Left ventricle myocardium superior (tissue), 1 donor: Measurements from ENCODE around the gene M1AP. TPM values are rescaled to one million over a fixed set of nuclear protein-coding genes. Genes with fewer than 3 reads are reported as not detected.

Experiments used
- ATAC-seq: fragments of 200-7000 bp; cut with Tn5 transposase; one replicate; pipeline ENCODE4 v1.9.1; 2020; ENCODE audit warnings: mild to moderate bottlenecking, moderate library complexity
- DNase-seq: peaks from one replicate; pipeline ENCODE4 v3.0.0-alpha.2; 2020
- intact Hi-C: fragments of 100-400 bp; cut with micrococcal nuclease; formaldehyde crosslinking; loops from one replicate; pipeline ENCODE4 v1.11.0; 2022
- total RNA-seq: library from RNA; stranded (reverse); fragmentation: NEBNext Ultra II Directional; extraction: Animal tissue kit (Norgen Biotek cat#: 25700); gene quantifications from one replicate; pipeline ENCODE4 v1.2.1, GENCODE V29; 2021
- donor health status: DM: no; HTN: yes; CAD: no; lungs with severe emphysema.

Gene M1AP
- total RNA-seq, 1 donor from 2014 or later, result not detected

DNA sequence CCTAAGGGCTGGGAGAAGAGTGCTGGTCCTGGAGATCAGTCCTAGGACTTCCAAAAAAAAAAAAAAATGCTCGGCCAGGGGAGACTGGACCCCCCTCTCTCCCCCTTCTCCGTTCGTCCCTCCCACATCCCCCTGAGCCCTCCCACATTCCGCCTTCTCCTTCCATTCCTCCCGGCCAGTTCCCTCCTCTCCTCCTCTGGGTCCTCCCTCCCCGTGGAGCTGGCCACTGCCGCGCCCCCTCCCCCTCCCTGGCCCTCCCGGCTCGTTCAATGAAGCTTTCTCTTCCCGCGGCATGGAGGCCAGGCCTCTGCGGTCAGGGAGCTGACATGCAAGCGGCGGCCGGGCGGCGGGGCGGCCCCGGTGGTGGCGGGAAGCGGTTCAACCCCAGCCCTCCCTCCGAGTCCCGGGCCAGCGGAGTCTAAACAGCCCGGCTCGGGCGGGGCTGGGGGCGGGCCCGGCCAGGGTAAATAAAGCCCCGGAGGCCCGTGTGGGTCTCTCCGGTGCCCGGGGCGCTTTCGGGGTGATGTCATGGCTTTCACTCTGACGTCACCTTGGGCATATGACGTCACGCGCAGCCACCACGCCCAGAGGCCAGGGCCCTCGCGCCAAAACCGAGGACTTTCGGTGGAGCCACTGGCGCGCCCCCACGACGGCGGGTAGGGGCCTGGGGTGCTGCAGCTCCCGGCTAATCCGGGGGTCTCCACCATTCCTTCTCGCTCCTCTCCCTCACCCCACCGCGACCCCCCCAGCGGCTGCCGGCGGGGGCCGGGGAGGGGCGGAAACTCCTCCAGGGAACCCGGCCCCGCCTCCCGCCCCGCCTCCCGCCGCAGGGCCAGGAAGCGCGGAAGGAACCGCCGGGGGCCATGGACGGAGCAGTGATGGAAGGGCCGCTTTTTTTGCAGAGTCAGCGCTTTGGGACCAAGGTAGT, 94.0 kb downstream of the M1AP start, which contains the start of the genes DOK1 and LOXL3:
TSS of gene DOK1 (plus strand) at position 829 of the 928 bp plus-strand sequence. CDS start at position 864, 35 bp downstream.
TSS of gene LOXL3 (minus strand) at position 51 of the 928 bp plus-strand sequence. CDS start 1,308 bp downstream, outside the sequence.
- ATAC-seq (peak; percentile 89), DNase-seq (peak; percentile 94)
- intact Hi-C loops, result no loop called here

DNA sequence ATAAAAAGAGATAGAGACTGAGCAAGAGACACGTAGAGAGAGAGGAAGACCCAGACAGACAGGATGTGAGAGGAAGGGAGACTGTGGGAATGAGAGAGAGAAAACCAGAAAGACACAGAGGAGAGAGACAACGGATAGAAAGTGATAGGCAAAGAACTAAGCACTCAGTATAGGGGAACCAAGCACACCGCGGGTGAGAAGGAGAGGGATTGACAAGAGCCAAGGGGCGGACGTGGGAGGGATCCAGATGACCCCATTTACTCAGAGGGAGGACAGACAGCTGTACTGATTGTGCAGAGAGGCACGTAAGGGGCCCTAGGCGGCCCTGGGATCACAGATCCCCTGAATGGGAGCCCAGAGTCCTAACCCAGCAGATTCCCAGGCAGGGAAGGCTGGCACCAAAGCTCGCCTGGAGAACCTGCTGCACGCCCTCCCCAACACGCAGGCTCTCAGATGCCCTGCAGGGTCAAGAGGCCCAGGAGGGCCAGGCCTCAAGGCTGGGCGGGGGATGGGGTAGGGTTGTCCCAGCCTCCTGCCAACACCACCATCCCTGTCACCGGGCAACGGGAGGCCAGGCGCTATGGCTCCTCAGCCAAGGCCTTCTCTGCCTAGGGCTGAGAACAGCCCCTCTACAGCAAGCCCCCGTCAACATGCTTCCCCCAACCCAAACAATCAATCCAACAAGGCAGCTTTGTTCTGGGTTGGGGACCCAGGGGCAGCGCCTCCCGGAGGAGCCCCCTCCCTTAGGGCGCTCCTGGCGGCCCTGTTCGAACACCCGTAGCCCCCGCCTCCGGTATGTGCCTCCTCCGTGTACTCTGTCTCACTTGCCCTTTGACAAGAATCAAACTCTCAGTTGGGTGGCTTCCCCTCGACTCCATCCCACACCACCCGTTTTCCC, 95.0 kb downstream of the M1AP start:
- DNase-seq (peak; percentile 45), ATAC-seq (peak; percentile 3)
- intact Hi-C loops, result no loop called here

DNA sequence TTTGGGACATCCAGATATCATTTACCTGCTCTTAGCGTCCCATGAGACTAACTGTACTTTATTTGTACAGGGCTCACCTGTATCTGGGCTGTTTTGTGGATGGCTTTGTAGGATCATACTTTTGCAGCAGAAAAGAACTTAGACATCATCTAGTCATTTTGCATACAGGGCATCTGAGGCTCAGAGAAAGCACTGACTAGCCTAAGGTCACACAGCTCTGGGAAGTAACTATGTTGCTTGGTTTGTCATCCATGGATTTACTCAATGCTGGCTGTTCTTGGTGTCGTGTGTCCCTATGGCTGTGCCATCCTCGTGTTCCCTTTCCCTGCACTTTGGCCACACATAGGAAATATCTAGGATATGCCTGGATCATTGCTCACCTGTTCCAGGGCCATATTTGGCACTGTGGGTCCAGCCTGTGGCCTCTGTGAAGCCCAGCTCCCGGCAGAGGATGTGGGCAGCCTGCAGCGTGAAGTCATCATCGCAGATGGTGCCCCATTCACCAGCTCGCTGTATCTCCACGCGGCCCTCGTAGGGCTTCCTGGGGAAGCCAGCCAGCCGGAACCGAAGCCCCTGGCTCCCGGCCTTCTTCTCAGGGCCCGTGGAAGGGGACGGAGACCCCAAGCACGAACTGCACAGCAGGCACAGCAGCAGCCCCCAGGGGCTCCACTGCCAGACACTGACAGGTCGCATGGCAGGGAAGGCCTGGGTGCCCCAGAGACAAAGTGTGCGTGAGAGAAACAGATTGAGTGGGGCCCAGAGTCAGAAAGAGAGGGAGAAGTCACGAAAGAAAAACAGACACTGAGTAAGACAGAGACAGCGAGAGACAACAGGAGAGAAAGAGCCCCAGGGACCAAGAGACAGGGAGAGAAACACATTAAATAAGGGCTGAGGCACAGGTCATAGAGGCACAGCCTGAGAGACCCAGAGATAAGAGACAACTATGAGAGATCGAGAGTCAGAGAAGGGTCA, 95.9 kb downstream of the M1AP start:
- DNase-seq (no peak), ATAC-seq (no peak)
- intact Hi-C loops, result no loop called here

DNA sequence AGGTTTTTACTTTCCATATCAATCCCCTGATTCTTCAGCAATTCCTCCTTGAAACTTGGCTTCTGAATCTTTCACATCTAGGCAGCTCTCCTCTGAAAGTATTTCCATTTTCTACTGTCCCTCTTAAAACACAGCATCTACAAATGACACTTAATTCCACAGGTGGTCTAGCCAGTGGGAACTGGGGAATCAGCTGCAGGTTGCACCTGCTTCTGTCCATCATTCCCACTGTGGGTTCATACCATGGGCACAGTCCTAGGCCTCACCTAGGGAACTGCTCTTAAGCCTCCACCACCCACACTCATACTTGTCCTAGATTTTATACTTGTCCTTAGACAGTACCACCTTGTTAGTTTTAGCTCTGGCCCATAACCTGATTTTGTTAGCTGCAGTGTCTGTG, 96.6 kb downstream of the M1AP start:
- no peak for ATAC-seq
- DNase-seq, result no peak
- intact Hi-C loops, result no loop called here

DNA sequence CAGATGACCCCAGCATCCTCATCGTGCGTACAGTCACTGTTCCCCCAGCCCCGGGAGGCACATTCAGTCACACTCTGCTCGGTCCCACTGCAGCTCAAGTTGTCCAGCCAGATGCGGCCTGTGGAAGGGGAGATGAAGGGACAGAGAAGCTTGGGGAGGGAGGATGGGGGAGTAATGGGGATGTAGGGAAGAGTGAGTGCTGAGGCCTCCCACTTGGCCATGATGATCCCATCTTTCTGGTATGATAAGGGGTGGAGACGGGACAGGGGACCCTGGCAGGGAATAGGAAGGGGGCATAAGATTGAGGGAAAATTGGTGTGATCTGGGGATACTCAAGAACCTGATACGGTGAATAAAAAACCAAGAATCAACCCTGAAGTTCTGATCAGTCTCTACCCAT, 97.9 kb downstream of the M1AP start:
- intact Hi-C loops, result no loop called here
- ATAC-seq, result no peak
- no peak for DNase-seq

DNA sequence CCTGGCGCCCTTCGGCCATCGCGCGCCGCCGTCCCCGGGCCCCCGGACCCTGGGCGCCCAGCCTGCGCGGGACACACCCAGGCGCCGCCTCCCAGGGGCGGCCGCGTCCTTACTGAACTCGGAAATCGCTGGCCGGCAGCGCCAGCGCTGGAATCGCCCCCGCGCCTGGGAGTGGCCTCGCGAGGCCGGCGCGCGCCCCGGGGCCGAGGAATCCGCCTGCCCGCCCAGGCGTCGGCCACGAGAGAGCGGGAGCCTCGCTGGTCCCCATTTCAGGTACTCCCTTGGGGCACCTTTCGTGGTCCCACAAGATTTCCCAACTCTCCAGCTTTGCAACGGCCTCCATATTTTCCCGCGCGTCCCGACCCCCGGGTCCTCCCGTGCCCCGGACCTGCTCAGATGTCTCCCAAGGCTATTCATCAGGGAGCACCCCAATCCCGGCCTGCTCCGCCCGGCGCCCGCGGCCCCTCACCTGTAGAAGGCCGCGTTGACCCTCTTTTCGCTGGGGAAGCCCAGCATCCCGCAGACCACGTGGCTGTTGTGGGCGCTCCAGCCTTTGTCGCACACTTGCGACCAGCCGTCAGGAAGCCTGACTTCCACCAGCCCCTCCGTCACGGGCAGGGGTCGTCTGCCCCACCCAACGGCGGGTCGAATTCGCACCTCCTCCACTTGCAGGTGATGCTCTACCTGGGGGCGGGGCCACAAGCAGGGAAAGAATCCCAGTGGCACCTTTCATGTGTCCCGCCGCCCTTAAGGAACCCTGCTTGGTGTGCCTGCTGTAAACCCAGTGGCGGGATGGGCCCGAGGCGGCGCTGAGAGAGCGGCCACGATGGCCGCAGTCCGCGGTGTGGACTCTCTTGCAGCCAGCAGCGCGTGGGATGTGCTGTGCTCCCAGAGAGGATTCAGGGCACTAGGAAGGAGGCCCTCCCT, 99.0 kb downstream of the M1AP start:
- ATAC-seq (peak; percentile 89), DNase-seq (peak; percentile 88)
- intact Hi-C loops, result no loop called here

GRCh38 chr2:74548285-74548899, 99.7 kb downstream of the M1AP start:
- intact Hi-C loops, result no loop called here
- DNase-seq (no peak), ATAC-seq (peak; percentile 6)

DNA sequence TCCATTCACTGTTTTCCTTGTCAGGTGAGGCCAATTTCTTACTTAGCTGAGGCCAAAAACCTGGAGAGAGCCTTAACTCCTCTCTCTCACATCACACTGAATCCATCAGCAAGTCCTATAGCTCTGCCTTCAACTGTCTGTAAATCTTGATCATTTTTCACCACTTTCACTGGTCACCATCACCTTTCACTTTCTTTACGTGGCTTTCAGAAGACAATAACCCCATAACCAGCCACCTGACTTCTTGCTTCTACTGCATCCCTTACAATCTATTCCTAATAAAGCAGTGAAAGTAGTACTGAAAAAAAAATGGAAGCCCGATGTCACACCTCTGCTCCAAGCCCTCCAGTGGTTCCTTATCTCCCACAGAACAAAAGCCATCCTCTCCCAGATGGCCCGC, 102.1 kb downstream of the M1AP start:
- ATAC-seq, result no peak
- DNase-seq, result no peak
- intact Hi-C loops, result no loop called here

GRCh38 chr2:74544634-74545033, 103.5 kb downstream of the M1AP start:
- ATAC-seq, result no peak
- no peak for DNase-seq
- intact Hi-C loops, result no loop called here

DNA sequence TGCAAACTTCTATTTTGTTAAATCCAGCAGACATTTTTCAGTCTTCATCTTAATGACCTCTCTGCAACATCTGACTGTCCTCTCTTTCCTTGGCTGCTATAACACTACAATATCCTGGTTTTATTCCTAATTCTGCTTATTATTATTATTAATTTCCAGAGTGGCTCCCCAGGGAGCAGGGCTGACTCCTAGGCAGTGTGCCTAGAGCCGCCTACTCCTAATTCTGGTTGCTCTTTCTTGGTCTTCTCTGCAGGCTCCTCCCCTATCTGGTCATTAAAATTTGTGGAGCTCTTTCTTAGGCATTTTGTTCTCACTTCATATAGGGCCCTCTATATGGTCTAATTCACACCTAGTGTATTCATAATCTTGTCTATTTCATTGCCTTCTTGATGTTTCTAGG, 105.2 kb downstream of the M1AP start:
- ATAC-seq, result no peak
- intact Hi-C loops, result no loop called here
- DNase-seq, result no peak

DNA sequence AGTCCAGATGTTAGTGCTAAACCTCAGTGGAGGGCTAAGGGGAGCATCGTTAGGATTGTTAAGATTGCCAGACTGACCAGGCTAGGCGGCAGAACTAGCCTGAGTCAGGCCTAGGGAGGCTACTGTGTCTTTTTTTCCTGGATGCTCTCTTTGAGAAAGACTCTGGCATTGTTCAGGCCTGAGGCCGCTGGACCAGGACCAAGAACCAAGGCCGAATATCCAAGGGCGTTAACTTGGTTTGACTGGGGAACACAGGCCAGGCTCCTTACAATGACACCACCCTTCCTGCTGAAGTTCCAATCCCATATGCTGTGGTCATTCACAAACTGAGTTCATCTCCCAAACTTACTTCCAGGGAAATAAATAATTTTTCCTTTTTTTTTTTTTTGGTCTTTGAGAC, 107.8 kb downstream of the M1AP start:
- intact Hi-C loops, result no loop called here
- ATAC-seq (peak; percentile 90), DNase-seq (peak; percentile 75)

GRCh38 chr2:74538881-74539339, 109.2 kb downstream of the M1AP start:
- DNase-seq (no peak), ATAC-seq (no peak)
- intact Hi-C loops, result no loop called here

GRCh38 chr2:74537140-74537539, 111.0 kb downstream of the M1AP start:
- DNase-seq, result no peak

DNA sequence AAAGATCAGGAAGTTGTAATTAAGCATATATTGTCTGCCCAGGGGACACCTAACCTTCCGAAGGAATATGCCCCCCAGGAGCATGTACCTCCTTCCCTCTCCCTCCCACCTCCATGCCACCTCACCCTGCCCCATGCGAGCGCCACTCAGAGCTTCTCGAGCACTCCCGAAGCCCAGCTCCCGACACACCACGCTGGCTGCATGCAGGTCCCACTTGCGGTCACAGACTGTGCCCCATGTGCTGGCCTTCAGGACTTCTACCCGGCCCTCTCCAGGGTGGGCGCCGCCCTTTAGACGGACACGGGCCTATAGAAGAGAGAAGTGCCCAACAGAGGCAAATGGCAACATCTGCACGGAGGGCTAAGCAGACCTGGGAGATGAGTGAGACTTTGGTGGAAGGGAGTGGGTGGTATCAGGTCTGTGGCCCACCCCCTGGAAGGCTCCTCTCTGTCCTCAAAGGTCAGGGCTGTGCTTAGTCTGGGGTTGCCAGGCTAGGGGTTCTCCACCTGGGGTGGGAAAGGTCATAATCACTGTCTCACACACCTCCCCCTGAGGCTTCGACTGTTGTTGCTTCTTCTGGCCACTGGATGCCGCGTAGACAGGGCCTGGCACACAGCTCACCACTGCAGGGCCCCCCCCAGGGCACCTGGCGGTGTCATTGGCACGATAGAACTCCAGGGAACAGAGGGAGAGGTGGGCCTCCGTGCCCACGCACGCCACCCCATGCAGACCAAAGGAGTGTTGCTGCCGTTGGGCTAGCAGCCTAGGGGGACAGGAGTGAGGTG, 111.8 kb downstream of the M1AP start:
- intact Hi-C loops, result no loop called here
- no peak for DNase-seq
- ATAC-seq, result no peak

More at GRCh38 chr2:74537140-74537539, 111.0 kb downstream of the M1AP start:
- ATAC-seq, result no peak
- intact Hi-C loops, result no loop called here

DNA sequence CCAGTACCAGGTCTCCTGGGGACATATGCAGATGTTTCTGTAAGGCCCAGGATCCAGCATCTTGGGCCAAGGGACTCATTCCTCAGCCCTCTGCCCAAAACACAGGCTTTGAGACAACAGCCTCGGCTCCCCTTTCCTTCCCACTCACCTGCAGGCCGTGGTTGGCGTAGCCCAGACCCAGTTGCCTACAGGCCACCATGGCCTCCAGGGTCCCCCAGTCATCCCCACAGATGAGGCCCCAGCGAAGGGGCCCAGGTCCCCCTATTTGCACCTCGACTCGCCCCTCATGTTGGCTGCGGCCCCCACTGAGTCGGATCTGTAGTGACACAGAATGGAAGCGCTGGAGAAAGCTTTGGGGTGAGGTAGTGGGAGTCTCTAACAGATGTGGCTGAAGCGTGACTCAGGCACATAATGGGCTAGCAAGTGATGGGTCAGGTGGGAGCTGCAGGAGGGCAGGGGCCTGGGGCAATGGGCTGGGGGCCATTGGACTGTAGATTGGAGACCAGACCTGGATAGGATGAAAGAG, 112.6 kb downstream of the M1AP start:
- intact Hi-C loops, result no loop called here
- DNase-seq, result no peak
- ATAC-seq, result no peak

GRCh38 chr2:74534411-74534810, 113.7 kb downstream of the M1AP start:
- no peak for ATAC-seq
- DNase-seq, result no peak
- intact Hi-C loops, result no loop called here
